ENCODE data around the gene CENPB. TPM values are rescaled to one million over a fixed set of nuclear protein-coding genes. Genes with fewer than 3 reads are reported as not detected.

The CENPB gene
- total and polyA plus RNA-seq, 11 donors = 56.2 to 122 (median 75.3) TPM

DNA sequence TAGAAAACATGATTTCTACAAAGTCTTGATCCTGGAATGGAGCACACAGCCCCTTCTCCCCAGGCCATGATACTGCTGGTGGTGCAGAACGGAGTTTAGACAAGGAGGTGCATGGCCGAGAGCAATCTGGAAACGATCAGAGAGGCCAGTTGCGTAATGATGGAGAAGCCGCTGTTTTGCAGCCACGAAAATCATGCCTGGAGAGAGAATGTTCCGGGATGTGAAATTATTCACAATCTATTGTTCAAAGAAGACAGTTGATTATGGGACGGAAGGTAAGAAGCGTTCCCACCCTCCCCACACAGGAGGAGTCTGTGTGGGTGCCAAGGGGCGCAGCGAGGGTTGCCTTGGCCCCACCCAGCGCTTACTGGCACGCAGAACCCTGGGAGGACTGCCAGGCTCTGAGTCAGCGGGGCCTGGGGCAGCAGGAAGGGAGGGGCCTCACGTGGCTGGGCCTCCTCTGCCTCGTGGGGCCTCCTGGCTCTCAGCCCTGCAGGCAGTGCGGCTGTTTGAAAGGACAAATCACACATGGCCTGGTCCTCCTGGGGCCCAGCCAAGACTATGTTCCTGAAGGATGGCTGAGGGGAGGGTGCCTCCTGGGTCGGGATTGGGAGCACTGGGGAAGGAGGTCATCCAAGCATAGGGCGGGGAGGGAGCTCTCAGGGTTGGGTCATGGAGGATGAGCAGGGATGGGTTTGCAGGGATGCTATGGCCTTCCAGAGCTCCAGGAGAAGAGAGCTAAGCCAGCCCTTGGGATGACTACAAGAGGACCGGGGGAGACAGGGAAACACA lies 25.1 kb upstream of the CENPB start:
- H3K4me1 ChIP-seq = peaks cover 14 to 75% (median 39%) of the 10 kb centered on the region in 12 donors
- ATAC-seq (peak; percentile 89 to 94 (median 92)), DNase-seq (peak; percentile 99)
- no peaks in the 10 kb centered on the region for H3K27me3 ChIP-seq
- intact Hi-C loops (cut with DNase I) = loop anchor here in 2 of 10 donors (2.0 to 10.0 kb wide), 3 partner anchors 25 to 407 kb away; partner anchors contain the start of genes CENPB (in 1 of the 2), DNAAF9 (in 1 of the 2) and PANK2 (in 1 of the 2)
- no peaks in the 10 kb centered on the region for H3K9me3 ChIP-seq
- no peaks in the 10 kb centered on the region for H3K36me3 ChIP-seq
- peak overlapping the region; percentile 76 to 96 (median 90) for H3K27ac ChIP-seq
- peak overlapping the region in 11 of 12 donors; percentile 4 to 62 (median 47) for H3K4me3 ChIP-seq
- WGBS, 4 donors = 2 to 4% (median 3%) methylated on average over 16 to 20 of the region's 20 CpGs
- TF ChIP-seq, protein P1, sequence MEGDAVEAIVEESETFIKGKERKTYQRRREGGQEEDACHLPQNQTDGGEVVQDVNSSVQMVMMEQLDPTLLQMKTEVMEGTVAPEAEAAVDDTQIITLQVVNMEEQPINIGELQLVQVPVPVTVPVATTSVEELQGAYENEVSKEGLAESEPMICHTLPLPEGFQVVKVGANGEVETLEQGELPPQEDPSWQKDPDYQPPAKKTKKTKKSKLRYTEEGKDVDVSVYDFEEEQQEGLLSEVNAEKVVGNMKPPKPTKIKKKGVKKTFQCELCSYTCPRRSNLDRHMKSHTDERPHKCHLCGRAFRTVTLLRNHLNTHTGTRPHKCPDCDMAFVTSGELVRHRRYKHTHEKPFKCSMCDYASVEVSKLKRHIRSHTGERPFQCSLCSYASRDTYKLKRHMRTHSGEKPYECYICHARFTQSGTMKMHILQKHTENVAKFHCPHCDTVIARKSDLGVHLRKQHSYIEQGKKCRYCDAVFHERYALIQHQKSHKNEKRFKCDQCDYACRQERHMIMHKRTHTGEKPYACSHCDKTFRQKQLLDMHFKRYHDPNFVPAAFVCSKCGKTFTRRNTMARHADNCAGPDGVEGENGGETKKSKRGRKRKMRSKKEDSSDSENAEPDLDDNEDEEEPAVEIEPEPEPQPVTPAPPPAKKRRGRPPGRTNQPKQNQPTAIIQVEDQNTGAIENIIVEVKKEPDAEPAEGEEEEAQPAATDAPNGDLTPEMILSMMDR (IDR thresholded peaks at IDR 0.05) = no peak
- peak in 1 of 2 donors; percentile 75 for TF ChIP-seq POLR2A (IDR thresholded peaks at IDR 0.05)

DNA sequence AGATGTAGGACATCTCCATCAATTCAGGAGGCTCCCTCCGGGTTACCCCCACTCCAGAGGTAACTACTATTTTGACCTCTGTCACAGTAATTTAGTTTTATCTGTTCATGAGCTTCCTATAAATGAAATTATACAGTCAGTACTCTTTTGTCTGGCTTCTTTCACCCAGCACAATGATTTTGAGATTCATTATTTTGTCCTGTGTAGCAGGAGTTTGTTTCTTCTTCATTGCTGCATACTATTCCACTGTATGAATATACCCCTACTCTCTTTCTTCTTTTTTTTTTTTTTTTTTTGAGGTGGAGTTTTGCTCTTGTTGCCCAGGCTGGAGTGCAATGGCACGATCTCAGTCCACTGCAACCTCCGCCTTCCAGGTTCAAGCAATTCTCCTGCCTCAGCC lies 22.0 kb upstream of the CENPB start:
- intact Hi-C loops (cut with DNase I) = no loop called here
- peak overlapping the region in 2 of 12 donors; percentile 0 to 39 for H3K4me3 ChIP-seq
- TF ChIP-seq, protein P1 (IDR thresholded peaks at IDR 0.05) = no peak
- TF ChIP-seq POLR2A (IDR thresholded peaks at IDR 0.05) = no peak
- 92 to 95% (median 94%) methylated on average over 3 of the region's 3 CpGs for WGBS, 4 donors
- H3K4me1 ChIP-seq = peaks cover 14 to 85% (median 52%) of the 10 kb centered on the region in 12 donors
- DNase-seq = no peak
- peaks cover 0 to 26% (median 4%) of the 10 kb centered on the region in 9 donors for H3K36me3 ChIP-seq
- H3K9me3 ChIP-seq = no peaks in the 10 kb centered on the region
- no peaks in the 10 kb centered on the region for H3K27me3 ChIP-seq
- no peak for ATAC-seq
- H3K27ac ChIP-seq = peak overlapping the region; percentile 39 to 98 (median 92)

DNA sequence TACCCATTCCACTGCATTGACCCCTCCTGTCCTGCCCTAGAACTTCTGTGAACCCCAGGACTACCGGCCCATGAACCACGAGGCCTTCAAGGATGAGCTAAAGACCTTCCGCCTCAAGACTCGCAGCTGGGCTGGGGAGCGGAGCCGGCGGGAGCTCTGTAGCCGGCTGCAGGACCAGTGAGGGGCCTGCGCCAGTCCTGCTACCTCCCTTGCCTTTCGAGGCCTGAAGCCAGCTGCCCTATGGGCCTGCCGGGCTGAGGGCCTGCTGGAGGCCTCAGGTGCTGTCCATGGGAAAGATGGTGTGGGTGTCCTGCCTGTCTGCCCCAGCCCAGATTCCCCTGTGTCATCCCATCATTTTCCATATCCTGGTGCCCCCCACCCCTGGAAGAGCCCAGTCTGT lies 18.2 kb upstream of the CENPB start:
- 92 to 97% (median 94%) methylated on average over 10 to 11 of the region's 11 CpGs; no CpG with 5 or more reads in 1 of the 4 donors for WGBS, 4 donors

More for the DNA sequence above, 18.2 kb upstream of the CENPB start:
- no peak for TF ChIP-seq POLR2A (IDR thresholded peaks at IDR 0.05)
- TF ChIP-seq, protein P1 (IDR thresholded peaks at IDR 0.05) = no peak
- peaks cover 0 to 64% (median 27%) of the 10 kb centered on the region in 9 donors for H3K36me3 ChIP-seq
- peak overlapping the region in 2 of 12 donors; percentile 27 to 94 for H3K27ac ChIP-seq
- no peak for ATAC-seq
- no peak overlapping the region for H3K4me3 ChIP-seq
- no peaks in the 10 kb centered on the region for H3K9me3 ChIP-seq
- H3K4me1 ChIP-seq = peaks cover 11 to 64% (median 30%) of the 10 kb centered on the region in 12 donors
- DNase-seq = peak in 2 of 5 donors; percentile 16 to 23
- intact Hi-C loops (cut with DNase I) = no loop called here
- no peaks in the 10 kb centered on the region for H3K27me3 ChIP-seq
